HepG2 (cell line): ENCODE results near the gene PCNA. TPM values are rescaled to one million over a fixed set of nuclear protein-coding genes. Genes with fewer than 3 reads are reported as not detected.
A peak's percentile ranks its signal among the peaks of the same experiment; 100 is the strongest.

Experiments used
- DZIP1 ChIP-seq: sonication (generic); formaldehyde crosslinking; IDR thresholded peaks from 2 replicates; pipeline ENCODE4 v1.5.0; 2020; ENCODE audit warnings: mild to moderate bottlenecking, missing genetic modification reagents
- EEA1 ChIP-seq: sonication (generic); formaldehyde crosslinking; IDR thresholded peaks from 2 replicates; pipeline ENCODE4 v1.5.1; 2020; ENCODE audit warnings: mild to moderate bottlenecking, missing genetic modification reagents, borderline replicate concordance
- SCMH1 ChIP-seq: sonication (generic); formaldehyde crosslinking; IDR thresholded peaks from 2 replicates; pipeline ENCODE4 v1.9.0; 2021; ENCODE audit warnings: missing genetic modification reagents, mild to moderate bottlenecking, borderline replicate concordance
- TARDBP ChIP-seq: sonication (generic); formaldehyde crosslinking; IDR thresholded peaks from 2 replicates; pipeline ENCODE4 v1.8.0; 2022; ENCODE audit warnings: mild to moderate bottlenecking, missing genetic modification reagents
- THAP11 ChIP-seq: IDR thresholded peaks from 2 replicates; pipeline ENCODE4 v1.6.1; 2016; ENCODE audit warnings: missing biosample characterization, missing genetic modification reagents
- THAP9 ChIP-seq: sonication (generic); formaldehyde crosslinking; IDR thresholded peaks from 2 replicates; pipeline ENCODE4; 2020; ENCODE audit warnings: missing genetic modification reagents, mild to moderate bottlenecking, borderline replicate concordance
- ZFP37 ChIP-seq: sonication (generic); formaldehyde crosslinking; IDR thresholded peaks from 2 replicates; pipeline ENCODE4 v1.4.0; 2020; ENCODE audit warnings: missing genetic modification reagents, borderline replicate concordance
- ZHX1 ChIP-seq: sonication (generic); formaldehyde crosslinking; IDR thresholded peaks from 2 replicates; pipeline ENCODE4 v1.8.1; 2022; ENCODE audit warnings: low read depth, mild to moderate bottlenecking, missing genetic modification reagents
- ZNF101 ChIP-seq: sonication (generic); formaldehyde crosslinking; IDR thresholded peaks from 2 replicates; pipeline ENCODE4 v1.4.0; 2020; ENCODE audit warnings: mild to moderate bottlenecking, low read depth, missing genetic modification reagents, borderline replicate concordance
- ZNF138 ChIP-seq: sonication (generic); formaldehyde crosslinking; IDR thresholded peaks from 2 replicates; pipeline ENCODE4 v1.5.0; 2020; ENCODE audit warnings: mild to moderate bottlenecking, low read depth, missing genetic modification reagents
- ZNF512B ChIP-seq: sonication (generic); formaldehyde crosslinking; IDR thresholded peaks from 2 replicates; pipeline ENCODE4 v1.5.1; 2020; ENCODE audit warnings: missing genetic modification reagents, mild to moderate bottlenecking, borderline replicate concordance
- ZNF556 ChIP-seq: sonication (generic); formaldehyde crosslinking; IDR thresholded peaks from 2 replicates; pipeline ENCODE4 v1.4.0; 2020; ENCODE audit warnings: mild to moderate bottlenecking, missing genetic modification reagents, borderline replicate concordance
- ZNF776 ChIP-seq: sonication (generic); formaldehyde crosslinking; IDR thresholded peaks from 2 replicates; pipeline ENCODE4 v1.4.0; 2020; ENCODE audit warnings: mild to moderate bottlenecking, missing genetic modification reagents
- ZNF816 ChIP-seq: sonication (generic); formaldehyde crosslinking; IDR thresholded peaks from 2 replicates; pipeline ENCODE4 v1.8.0; 2022; ENCODE audit warnings: missing genetic modification reagents, mild to moderate bottlenecking, borderline replicate concordance
- polyA plus RNA-seq, 8 experiments: library from polyadenylated mRNA; depleted of rRNA in 3 of 8; stranded (reverse) in 7 of 8; unstranded in 1 of 8; fragments of >200 nt; fragmentation: Illumina TruSeq in 4 of 8; extraction: Trizol in 4 of 8; gene quantifications; 2 replicates each; pipeline versions ENCODE4 v1.2.1 to v1.2.3, GENCODE V29; 2011 to 2016; ENCODE audit warnings: low read depth in 4 of 8, missing spikeins in 1 of 8, mixed read lengths in 1 of 8; ENCODE audit not compliant: insufficient read depth in 1 of 8
- total RNA-seq, 5 experiments: library from RNA; depleted of rRNA; stranded (reverse); fragments of >200 nt; fragmentation: Illumina TruSeq; extraction: Trizol; gene quantifications; 2 replicates each; pipeline ENCODE4 v1.2.3, GENCODE V29; 2016; ENCODE audit warnings: low read depth in 1 of 5

The PCNA gene
- total and polyA plus RNA-seq, 2 of the 13 experiments (the other 11 are each of a cell fraction or from before 2014, with no cell fraction given), result 229 to 655 TPM

- TF ChIP-seq ZFP37 (peak; percentile 67; the same call in 1 of the 2 replicates), ZNF776 (CRISPR knock-in tag) (no peak; the same call in 1 of the 2 replicates), SCMH1 (no peak), ZNF138 (CRISPR knock-in tag) (peak; percentile 97), ZNF512B (CRISPR knock-in tag) (no peak), ZNF816 (no peak), ZNF101 (CRISPR knock-in tag) (no peak), ZNF556 (CRISPR knock-in tag) (peak; percentile 90), EEA1 (CRISPR knock-in tag) (peak; percentile 90), ZHX1 (CRISPR knock-in tag) (peak; percentile 86), TARDBP (CRISPR knock-in tag) (peak; percentile 96; the same call in 1 of the 2 replicates), DZIP1 (CRISPR knock-in tag) (0 out of 2 replicates have a peak, but pooled peaks have one; percentile 13), THAP9 (CRISPR knock-in tag) (peak; percentile 91; the same call in 1 of the 2 replicates), THAP11 (CRISPR knock-in tag) (peak; percentile 83)
These were observed 6.9 kb upstream of the PCNA start, which contains the start of gene CDS2 (continued) for GRCh38 chr20:5126512-5127203.
